ENCODE results near the gene CDC123. TPM values are rescaled to one million over a fixed set of nuclear protein-coding genes. Genes with fewer than 3 reads are reported as not detected.

Gene CDC123
- total RNA-seq, 4 donors from 2014 or later: 40.1 to 77.4 (median 58.8) TPM

GRCh38 chr10:12194752-12195271, 1.2 kb upstream of the CDC123 start:
- peak overlapping the region; percentile 85 for H3K4me3 ChIP-seq (ENCODE audit: low read depth, poor library complexity, severe bottlenecking)
- 5% methylated on average over 27 of the region's 27 CpGs for WGBS, 2 donors
- no peak for TF ChIP-seq CTCF (IDR thresholded peaks at IDR 0.05)
- TF ChIP-seq POLR2A (IDR thresholded peaks at IDR 0.05): no peak
- peak; percentile 31 to 89 for DNase-seq (ENCODE audit: low spot score in 2 of 2)
- intact Hi-C loops (cut with DNase I; ENCODE audit: low total_unique reads): no loop called here

GRCh38 chr10:12195281-12195602, 746 bp upstream of the CDC123 start:
- 1% methylated on average over 12 of the region's 12 CpGs for WGBS, 2 donors
- TF ChIP-seq POLR2A (IDR thresholded peaks at IDR 0.05): no peak
- TF ChIP-seq CTCF (IDR thresholded peaks at IDR 0.05): no peak
- H3K4me3 ChIP-seq (ENCODE audit: low read depth, poor library complexity, severe bottlenecking): peak overlapping the region; percentile 85
- no peak for DNase-seq (ENCODE audit: low spot score in 2 of 2)
- intact Hi-C loops (cut with DNase I; ENCODE audit: low total_unique reads): no loop called here

- TF ChIP-seq CTCF (IDR thresholded peaks at IDR 0.05): no peak
- no peak for TF ChIP-seq POLR2A (IDR thresholded peaks at IDR 0.05)
- H3K4me3 ChIP-seq (ENCODE audit: low read depth, poor library complexity, severe bottlenecking): peak overlapping the region; percentile 85
- no peak for DNase-seq (ENCODE audit: low spot score in 2 of 2)
- intact Hi-C loops (cut with DNase I; ENCODE audit: low total_unique reads): no loop called here
- WGBS, 2 donors: 8 to 9% methylated on average over 15 of the region's 15 CpGs
Observed at GRCh38 chr10:12196531-12197211, 683 bp downstream of the CDC123 start.

GRCh38 chr10:12198156-12198555, 2.2 kb downstream of the CDC123 start:
- no peak for TF ChIP-seq CTCF (IDR thresholded peaks at IDR 0.05)
- TF ChIP-seq POLR2A (IDR thresholded peaks at IDR 0.05): no peak
- 83 to 85% methylated on average over 2 of the region's 2 CpGs for WGBS, 2 donors
- no peak overlapping the region for H3K4me3 ChIP-seq (ENCODE audit: low read depth, poor library complexity, severe bottlenecking)
- intact Hi-C loops (cut with DNase I; ENCODE audit: low total_unique reads): no loop called here
- DNase-seq (ENCODE audit: low spot score in 2 of 2): no peak

- WGBS, 2 donors: 94 to 95% methylated on average over 5 of the region's 5 CpGs
- intact Hi-C loops (cut with DNase I; ENCODE audit: low total_unique reads): no loop called here
Observed at GRCh38 chr10:12200850-12201249, 4.9 kb downstream of the CDC123 start.

More at GRCh38 chr10:12200850-12201249, 4.9 kb downstream of the CDC123 start:
- no peak for TF ChIP-seq POLR2A (IDR thresholded peaks at IDR 0.05)
- no peak for TF ChIP-seq CTCF (IDR thresholded peaks at IDR 0.05)
- no peak overlapping the region for H3K4me3 ChIP-seq (ENCODE audit: low read depth, poor library complexity, severe bottlenecking)
- no peak for DNase-seq (ENCODE audit: low spot score in 2 of 2)

All from lower leg skin (tissue), 4 donors.